SIG-M5 (cell line): ENCODE data around the gene ARSB.
"Not testable (repeated sequence)": the region's sequence is repeated elsewhere in the genome, so short reads cannot be mapped to it uniquely, and the experiment has no call there.

ENCODE experiments used
- DNase-seq: peaks from one replicate; lab custom pipeline; 2025; lab: John Stamatoyannopoulos, UW

ARSB gene

GRCh38 chr5:78993165-78993564, 8.1 kb upstream of the ARSB start:
- DNase-seq = no peak

GRCh38 chr5:78992146-78992545, 7.0 kb upstream of the ARSB start:
- no peak for DNase-seq

GRCh38 chr5:78989080-78989479, 4.0 kb upstream of the ARSB start:
- DNase-seq = no peak

- DNase-seq = no peak
Observed at GRCh38 chr5:78985725-78986223, 664 bp upstream of the ARSB start.

- DNase-seq = no peak
Observed at GRCh38 chr5:78984439-78985115, 533 bp downstream of the ARSB start.

GRCh38 chr5:78983601-78984438, 1.3 kb downstream of the ARSB start:
- DNase-seq = no peak

GRCh38 chr5:78983194-78983593, 1.9 kb downstream of the ARSB start:
- DNase-seq = not testable (repeated sequence)

GRCh38 chr5:78979909-78980308, 5.2 kb downstream of the ARSB start:
- DNase-seq = peak; percentile 19

- no peak for DNase-seq
Observed at GRCh38 chr5:78979117-78979742, 5.9 kb downstream of the ARSB start.

GRCh38 chr5:78975035-78975434, 10.1 kb downstream of the ARSB start:
- DNase-seq = no peak

GRCh38 chr5:78974601-78975000, 10.5 kb downstream of the ARSB start:
- no peak for DNase-seq

GRCh38 chr5:78974011-78974410, 11.1 kb downstream of the ARSB start:
- no peak for DNase-seq

- no peak for DNase-seq
Observed at GRCh38 chr5:78972654-78973428, 12.3 kb downstream of the ARSB start.

- DNase-seq = no peak
Observed at GRCh38 chr5:78971998-78972397, 13.1 kb downstream of the ARSB start.

GRCh38 chr5:78968781-78969180, 16.3 kb downstream of the ARSB start:
- DNase-seq = no peak

- no peak for DNase-seq
Observed at GRCh38 chr5:78964889-78965288, 20.2 kb downstream of the ARSB start.

- DNase-seq = no peak
Observed at GRCh38 chr5:78961743-78962142, 23.4 kb downstream of the ARSB start.

GRCh38 chr5:78959767-78960166, 25.3 kb downstream of the ARSB start:
- DNase-seq = no peak

GRCh38 chr5:78958672-78959445, 26.3 kb downstream of the ARSB start:
- DNase-seq = no peak

- DNase-seq = no peak
Observed at GRCh38 chr5:78956901-78957300, 28.2 kb downstream of the ARSB start.

- DNase-seq = no peak
Observed at GRCh38 chr5:78953092-78953800, 31.9 kb downstream of the ARSB start.
